ENCODE results near the gene BTBD3. TPM values are rescaled to one million over a fixed set of nuclear protein-coding genes. Genes with fewer than 3 reads are reported as not detected.

BTBD3 gene
- total and polyA plus RNA-seq, 4 donors = 3.0 to 13.1 (median 8.4) TPM

- DNase-seq (ENCODE audit: low spot score) = no peak
- H3K9ac ChIP-seq (ENCODE audit: low read depth in 1 of 2, low read length in 2 of 2) = no peak overlapping the region
- H3K27ac ChIP-seq (ENCODE audit: low read depth in 1 of 2, low read length in 2 of 2) = no peak overlapping the region
Observed at GRCh38 chr20:11937230-11937629, 19.5 kb downstream of the BTBD3 start.

More at GRCh38 chr20:11937230-11937629, 19.5 kb downstream of the BTBD3 start:
- H3K36me3 ChIP-seq (ENCODE audit: control insufficient read depth in 4 of 4, insufficient read depth in 3 of 4, low read depth in 1 of 4, low read length in 3 of 4) = no peaks in the 10 kb centered on the region
- H3K4me1 ChIP-seq (ENCODE audit: control insufficient read depth in 4 of 4, insufficient read depth in 4 of 4, low read length in 3 of 4) = no peaks in the 10 kb centered on the region
- TF ChIP-seq EGR1 (IDR thresholded peaks at IDR 0.05; ENCODE audit: low read depth in 2 of 2) = no peak
- no peak for TF ChIP-seq CTCF (IDR thresholded peaks at IDR 0.05; ENCODE audit: low read depth, low read length, missing input control)
- no peak for TF ChIP-seq REST (IDR thresholded peaks at IDR 0.05)
- TF ChIP-seq YY1 (IDR thresholded peaks at IDR 0.05) = no peak
- TF ChIP-seq SP1 (IDR thresholded peaks at IDR 0.05) = no peak
- TF ChIP-seq RXRA (IDR thresholded peaks at IDR 0.05) = no peak
- TF ChIP-seq FOXA2 (IDR thresholded peaks at IDR 0.05) = no peak
- no peak for TF ChIP-seq HNF4A (conservative IDR thresholded peaks at IDR 0.05)
- TF ChIP-seq TAF1 (conservative IDR thresholded peaks at IDR 0.05) = no peak
- no peak for TF ChIP-seq FOXA1 (IDR thresholded peaks at IDR 0.05)
- no peak for TF ChIP-seq JUND (IDR thresholded peaks at IDR 0.05)
- TF ChIP-seq ZBTB33 (IDR thresholded peaks at IDR 0.05) = no peak
- no peak for TF ChIP-seq GABPA (IDR thresholded peaks at IDR 0.05 in 1 of 2, conservative IDR thresholded peaks at IDR 0.05 in 1 of 2)
- TF ChIP-seq HNF4G (IDR thresholded peaks at IDR 0.05) = no peak
- TF ChIP-seq MAX (IDR thresholded peaks at IDR 0.05) = no peak
- TF ChIP-seq ATF3 (IDR thresholded peaks at IDR 0.05) = no peak
- TF ChIP-seq RAD21 (IDR thresholded peaks at IDR 0.05) = no peak
- no peak overlapping the region for H3K4me3 ChIP-seq (ENCODE audit: low read depth in 1 of 3, low read length in 3 of 3)
- no peaks in the 10 kb centered on the region for H3K27me3 ChIP-seq (ENCODE audit: control insufficient read depth in 4 of 4, insufficient read depth in 4 of 4, low read length in 3 of 4)
- no peaks in the 10 kb centered on the region for H3K9me3 ChIP-seq (ENCODE audit: control insufficient read depth in 4 of 4, low read length in 3 of 4)

Data from liver (tissue), 9 donors.